Gastroesophageal sphincter (tissue), 4 donors: ENCODE results near the gene UBXN4. TPM values are rescaled to one million over a fixed set of nuclear protein-coding genes. Genes with fewer than 3 reads are reported as not detected.

Experiments
- ATAC-seq: fragments of 150-250 bp; one replicate; pipeline ENCODE4 v1.9.1; 2016; ENCODE audit warnings: mild to moderate bottlenecking, moderate library complexity
- H3K27ac ChIP-seq, 4 donors: fragments of 200-600 bp; sonication (generic) in 3 of 4; 1 replicate in 3 of 4; 2 replicates in 1 of 4; pipeline ENCODE4 v1.5.1; 2016 to 2019
- H3K27me3 ChIP-seq: fragments of 200-600 bp; sonication (generic); one replicate; pipeline ENCODE4 v1.5.1; 2019
- H3K36me3 ChIP-seq, 2 donors: fragments of 200-600 bp; sonication (generic); one replicate each; pipeline ENCODE4 v1.5.1; 2019; ENCODE audit warnings: control low read depth in 1 of 2
- H3K4me1 ChIP-seq, 3 donors: fragments of 200-600 bp; sonication (generic); 1 replicate in 2 of 3; 2 replicates in 1 of 3; pipeline ENCODE4 v1.5.1; 2016 to 2019; ENCODE audit warnings: control low read depth in 2 of 3
- H3K4me3 ChIP-seq, 2 donors: fragments of 200-600 bp; sonication (generic); one replicate each; pipeline ENCODE4 v1.5.1; 2019; ENCODE audit warnings: mild to moderate bottlenecking in 1 of 2, moderate library complexity in 1 of 2
- H3K9me3 ChIP-seq, 3 donors: fragments of 200-600 bp; sonication (generic); one replicate each; pipeline ENCODE4 v1.5.1; 2017 to 2019; ENCODE audit warnings: control low read depth in 2 of 3
- EP300 ChIP-seq: sonication (generic); formaldehyde crosslinking; IDR thresholded peaks from one replicate; pipeline ENCODE4 v1.6.1; 2017; ENCODE audit warnings: antibody characterized with exemption, mild to moderate bottlenecking
- POLR2A ChIP-seq, 2 donors: fragments of 450-650 bp; IDR thresholded peaks; one replicate each; pipeline ENCODE4 v1.6.1; 2017; ENCODE audit warnings: antibody characterized with exemption in 2 of 2, mild to moderate bottlenecking in 2 of 2, moderate library complexity in 1 of 2
- POLR2AphosphoS5 ChIP-seq: sonication (generic); formaldehyde crosslinking; IDR thresholded peaks from one replicate; pipeline ENCODE4 v1.6.1; 2017; ENCODE audit warnings: antibody characterized with exemption
- WGBS, 2 donors: methylation state at CpG; one replicate each; pipeline ENCODE4 v1.1.5; 2018; ENCODE audit warnings: low coverage in 1 of 2; 5-methylcytosine and 5-hydroxymethylcytosine counted together
- small RNA-seq, 4 donors: library from RNA; depleted of rRNA; stranded (forward); fragments of <200 nt; gene quantifications; one replicate each; pipeline ENCODE3, GENCODE V24; 2016
- total RNA-seq, 4 donors: library from RNA; depleted of rRNA; stranded (reverse); fragments of >200 nt; gene quantifications; one replicate each; pipeline ENCODE4 v1.1.0, GENCODE V29; 2016
- TF ChIP-seq, protein P1 (sequence below), 4 experiments: fragments of 200-600 bp in 2 of 4; fragments of 450-650 bp in 2 of 4; sonication (generic) in 1 of 4; IDR thresholded peaks; one replicate each; pipeline ENCODE4 v1.5.1; 2017 to 2019; ENCODE audit warnings: antibody characterized with exemption in 4 of 4, mild to moderate bottlenecking in 2 of 4, moderate library complexity in 2 of 4

The UBXN4 gene
- total RNA-seq, 4 donors from 2014 or later = 41.0 to 75.6 (median 59.9) TPM

DNA sequence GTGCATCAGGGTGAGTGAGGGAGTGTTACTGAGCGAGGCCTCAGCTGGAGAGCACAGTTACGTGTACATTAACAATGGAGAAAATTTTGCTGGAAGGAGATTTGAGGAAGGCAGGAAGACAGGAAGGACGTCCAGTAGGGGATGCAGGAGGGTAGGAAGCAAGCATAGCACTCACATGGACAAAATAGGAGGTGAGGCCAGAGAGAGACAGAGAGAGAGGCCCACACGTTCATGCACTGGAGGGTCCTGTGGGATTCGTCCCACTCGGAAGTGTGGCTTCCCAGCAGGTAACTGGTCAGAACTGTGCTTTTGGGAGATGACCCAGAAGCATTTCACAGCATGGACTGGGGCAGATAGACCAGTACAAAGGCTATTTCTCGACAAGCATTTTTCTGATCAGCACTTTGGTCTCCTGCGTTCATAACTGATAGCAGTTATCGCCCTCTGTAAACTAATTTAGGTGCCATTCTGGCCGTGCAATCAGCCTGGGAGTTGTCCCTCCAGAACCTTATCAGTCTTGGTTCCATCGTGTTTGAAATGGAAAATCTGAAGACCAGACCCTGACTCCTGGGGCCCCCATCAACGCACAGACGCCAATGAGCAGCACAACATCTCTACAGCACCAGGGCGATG is 89.6 kb downstream of the UBXN4 start:
- TF ChIP-seq EP300 = no peak
- TF ChIP-seq POLR2AphosphoS5 = no peak
- no peak for TF ChIP-seq POLR2A (IDR thresholded peaks at IDR 0.05)
- TF ChIP-seq, protein P1, sequence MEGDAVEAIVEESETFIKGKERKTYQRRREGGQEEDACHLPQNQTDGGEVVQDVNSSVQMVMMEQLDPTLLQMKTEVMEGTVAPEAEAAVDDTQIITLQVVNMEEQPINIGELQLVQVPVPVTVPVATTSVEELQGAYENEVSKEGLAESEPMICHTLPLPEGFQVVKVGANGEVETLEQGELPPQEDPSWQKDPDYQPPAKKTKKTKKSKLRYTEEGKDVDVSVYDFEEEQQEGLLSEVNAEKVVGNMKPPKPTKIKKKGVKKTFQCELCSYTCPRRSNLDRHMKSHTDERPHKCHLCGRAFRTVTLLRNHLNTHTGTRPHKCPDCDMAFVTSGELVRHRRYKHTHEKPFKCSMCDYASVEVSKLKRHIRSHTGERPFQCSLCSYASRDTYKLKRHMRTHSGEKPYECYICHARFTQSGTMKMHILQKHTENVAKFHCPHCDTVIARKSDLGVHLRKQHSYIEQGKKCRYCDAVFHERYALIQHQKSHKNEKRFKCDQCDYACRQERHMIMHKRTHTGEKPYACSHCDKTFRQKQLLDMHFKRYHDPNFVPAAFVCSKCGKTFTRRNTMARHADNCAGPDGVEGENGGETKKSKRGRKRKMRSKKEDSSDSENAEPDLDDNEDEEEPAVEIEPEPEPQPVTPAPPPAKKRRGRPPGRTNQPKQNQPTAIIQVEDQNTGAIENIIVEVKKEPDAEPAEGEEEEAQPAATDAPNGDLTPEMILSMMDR (IDR thresholded peaks at IDR 0.05) = no peak
- no peak overlapping the region for H3K4me3 ChIP-seq
- H3K27me3 ChIP-seq = no peaks in the 10 kb centered on the region
- no peak overlapping the region for H3K27ac ChIP-seq
- ATAC-seq = no peak
- H3K9me3 ChIP-seq = no peaks in the 10 kb centered on the region
- H3K4me1 ChIP-seq = no peaks in the 10 kb centered on the region
- H3K36me3 ChIP-seq = no peaks in the 10 kb centered on the region
- 77 to 91% methylated on average over 6 to 14 of the region's 14 CpGs for WGBS, 2 donors

DNA sequence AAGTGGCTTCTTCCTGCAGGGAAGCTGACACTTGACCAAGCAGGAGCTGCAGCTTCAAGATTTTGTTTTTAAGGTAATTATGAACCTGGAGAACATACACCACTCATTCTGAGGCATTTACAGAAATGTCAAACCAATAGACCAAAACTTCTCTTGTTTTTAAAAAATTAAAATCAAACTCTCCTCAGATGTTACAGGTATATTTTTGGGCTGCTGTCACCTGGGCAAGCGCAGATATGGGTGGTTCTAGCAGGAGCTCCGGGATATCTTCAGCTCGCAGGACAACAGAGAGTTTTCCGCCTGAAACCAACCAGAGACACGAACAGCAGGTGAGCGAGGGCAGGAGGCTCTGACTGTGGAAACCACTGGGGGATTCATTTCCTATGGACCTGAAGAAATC is 91.2 kb downstream of the UBXN4 start:
- Histone ChIP-seq H3K4me3 (no peak overlapping the region), H3K9me3 (no peaks in the 10 kb centered on the region), H3K36me3 (no peaks in the 10 kb centered on the region), H3K27ac (no peak overlapping the region), H3K4me1 (no peaks in the 10 kb centered on the region), H3K27me3 (no peaks in the 10 kb centered on the region)
- no peak for TF ChIP-seq EP300
- TF ChIP-seq, protein P1 (IDR thresholded peaks at IDR 0.05) = no peak
- TF ChIP-seq POLR2A (IDR thresholded peaks at IDR 0.05) = no peak
- TF ChIP-seq POLR2AphosphoS5 = no peak
- no peak for ATAC-seq
- 91 to 100% methylated on average over 6 of the region's 6 CpGs for WGBS, 2 donors

Small RNAs within 50 kb of the gene (small RNA-seq; reads per million reads assigned to genes)
- gene RF00019 = 0 reads per million in 4 donors

Other genes starting within 250 kb of the UBXN4 start
- gene ZRANB3, start 210.6 kb upstream of the UBXN4 start, total RNA-seq = 1 to 10 TPM; 1.4 to 4.6 (median 2.4) TPM
- gene R3HDM1, start 210.4 kb upstream of the UBXN4 start, total RNA-seq = 10 to 100 TPM; 15.9 to 27.9 (median 22.8) TPM
- not detected for gene LCT, start 95.3 kb downstream of the UBXN4 start, total RNA-seq
- 10 to 100 TPM in 1 of 4 donors, 1 to 10 TPM in 3; 8.2 to 10.1 (median 9.8) TPM for gene MCM6, start 134.6 kb downstream of the UBXN4 start, total RNA-seq
- gene DARS1, start 243.8 kb downstream of the UBXN4 start, total RNA-seq = 100 to 1,000 TPM; 115 to 176 (median 156) TPM